Measurements from ENCODE around the gene NEMF.

Gene NEMF

GRCh38 chr14:49867831-49868719 lies 15.5 kb upstream of the NEMF start (continued):
- TF ChIP-seq, protein P1, sequence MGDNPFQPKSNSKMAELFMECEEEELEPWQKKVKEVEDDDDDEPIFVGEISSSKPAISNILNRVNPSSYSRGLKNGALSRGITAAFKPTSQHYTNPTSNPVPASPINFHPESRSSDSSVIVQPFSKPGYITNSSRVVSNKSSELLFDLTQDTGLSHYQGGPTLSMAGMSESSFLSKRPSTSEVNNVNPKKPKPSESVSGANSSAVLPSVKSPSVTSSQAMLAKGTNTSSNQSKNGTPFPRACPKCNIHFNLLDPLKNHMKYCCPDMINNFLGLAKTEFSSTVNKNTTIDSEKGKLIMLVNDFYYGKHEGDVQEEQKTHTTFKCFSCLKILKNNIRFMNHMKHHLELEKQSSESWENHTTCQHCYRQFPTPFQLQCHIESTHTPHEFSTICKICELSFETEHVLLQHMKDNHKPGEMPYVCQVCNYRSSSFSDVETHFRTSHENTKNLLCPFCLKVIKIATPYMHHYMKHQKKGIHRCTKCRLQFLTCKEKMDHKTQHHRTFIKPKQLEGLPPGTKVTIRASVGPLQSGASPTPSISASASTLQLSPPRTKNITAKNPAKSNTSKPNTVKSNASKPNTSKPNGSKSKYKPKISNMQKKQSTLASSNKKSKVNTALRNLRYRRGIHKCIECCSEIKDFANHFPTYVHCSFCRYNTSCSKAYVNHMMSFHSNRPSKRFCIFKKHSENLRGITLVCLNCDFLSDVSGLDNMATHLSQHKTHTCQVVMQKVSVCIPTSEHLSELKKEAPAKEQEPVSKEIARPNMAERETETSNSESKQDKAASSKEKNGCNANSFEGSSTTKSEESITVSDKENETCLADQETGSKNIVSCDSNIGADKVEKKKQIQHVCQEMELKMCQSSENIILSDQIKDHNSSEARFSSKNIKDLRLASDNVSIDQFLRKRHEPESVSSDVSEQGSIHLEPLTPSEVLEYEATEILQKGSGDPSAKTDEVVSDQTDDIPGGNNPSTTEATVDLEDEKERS (tag by site-specific recombination; IDR thresholded peaks at IDR 0.05) = no peak
- TF ChIP-seq IKZF3 (tag by site-specific recombination; IDR thresholded peaks at IDR 0.05) = no peak
- no peak for TF ChIP-seq ZNF114 (tag by site-specific recombination; IDR thresholded peaks at IDR 0.05)
- TF ChIP-seq, protein P2, sequence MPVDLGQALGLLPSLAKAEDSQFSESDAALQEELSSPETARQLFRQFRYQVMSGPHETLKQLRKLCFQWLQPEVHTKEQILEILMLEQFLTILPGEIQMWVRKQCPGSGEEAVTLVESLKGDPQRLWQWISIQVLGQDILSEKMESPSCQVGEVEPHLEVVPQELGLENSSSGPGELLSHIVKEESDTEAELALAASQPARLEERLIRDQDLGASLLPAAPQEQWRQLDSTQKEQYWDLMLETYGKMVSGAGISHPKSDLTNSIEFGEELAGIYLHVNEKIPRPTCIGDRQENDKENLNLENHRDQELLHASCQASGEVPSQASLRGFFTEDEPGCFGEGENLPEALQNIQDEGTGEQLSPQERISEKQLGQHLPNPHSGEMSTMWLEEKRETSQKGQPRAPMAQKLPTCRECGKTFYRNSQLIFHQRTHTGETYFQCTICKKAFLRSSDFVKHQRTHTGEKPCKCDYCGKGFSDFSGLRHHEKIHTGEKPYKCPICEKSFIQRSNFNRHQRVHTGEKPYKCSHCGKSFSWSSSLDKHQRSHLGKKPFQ (tag by site-specific recombination; IDR thresholded peaks at IDR 0.05) = no peak
- TF ChIP-seq ZNF791 (tag by site-specific recombination; IDR thresholded peaks at IDR 0.05) = no peak
- TF ChIP-seq ZNF184 (tag by site-specific recombination; IDR thresholded peaks at IDR 0.05) = no peak
- TF ChIP-seq ZNF148 (tag by site-specific recombination; IDR thresholded peaks at IDR 0.05; ENCODE audit: borderline replicate concordance) = no peak
- TF ChIP-seq ZNF785 (tag by site-specific recombination; IDR thresholded peaks at IDR 0.05) = no peak
- TF ChIP-seq ZNF214 (tag by site-specific recombination; IDR thresholded peaks at IDR 0.05; ENCODE audit: borderline replicate concordance) = no peak

DNA sequence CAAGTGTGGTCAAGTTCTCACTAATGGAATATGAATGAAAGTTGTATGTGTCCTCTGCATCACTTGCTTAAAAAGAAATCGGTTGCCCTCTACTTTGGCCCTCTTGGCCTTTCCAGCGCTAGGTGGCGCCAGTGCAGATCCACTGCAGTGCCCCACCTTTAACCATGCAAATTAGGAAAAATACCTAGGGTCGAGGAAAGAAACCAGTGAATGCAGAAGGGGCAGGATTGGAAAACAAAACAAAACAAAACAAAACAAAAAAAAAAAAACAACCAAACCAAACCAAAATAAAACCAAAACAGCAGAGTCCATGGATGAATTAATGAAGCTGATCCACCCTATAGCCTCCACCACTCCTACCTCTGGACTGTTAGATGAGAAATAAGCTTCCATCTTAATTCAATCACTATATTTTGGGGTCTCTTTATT lies 12.9 kb upstream of the NEMF start:
- POLR2A ChIA-PET = interaction anchor here (0.7 to 1.1 kb wide), 2 partner anchors 12 to 27 kb away, joined by 3 to 5 read pairs; partner anchors contain the start of gene NEMF
- Histone ChIP-seq H3K36me3 (ENCODE audit: control insufficient read depth in 2 of 2, insufficient read depth in 1 of 2, low read length in 2 of 2) (no peaks in the 10 kb centered on the region), H3K4me1 (ENCODE audit: control insufficient read depth, insufficient read depth, low read length) (peaks cover 9% of the 10 kb centered on the region; the same call in 1 of the 2 replicates)

More for the DNA sequence above, 12.9 kb upstream of the NEMF start:
- H3K4me3 ChIP-seq (ENCODE audit: low read depth, low read length) = no peak overlapping the region
- CTCF ChIA-PET = interaction anchor here (0.6 to 6.1 kb wide), 30 partner anchors 11 to 995 kb away, joined by 3 to 91 read pairs (median 4); partner anchors contain the start of gene NEMF
- H3K27ac ChIP-seq (ENCODE audit: extremely low read depth, low read depth, low read length) = no peak overlapping the region
- TF ChIP-seq ZBTB17 (tag by site-specific recombination; IDR thresholded peaks at IDR 0.05) (peak; percentile 19; the same call in 1 of the 2 replicates), ZNF2 (tag by site-specific recombination; IDR thresholded peaks at IDR 0.05) (0 out of 2 replicates have a peak, but pooled peaks have one; percentile 26), ZNF776 (tag by site-specific recombination; IDR thresholded peaks at IDR 0.05; ENCODE audit: borderline replicate concordance) (no peak), ZNF433 (tag by site-specific recombination; IDR thresholded peaks at IDR 0.05; ENCODE audit: low read depth) (no peak), SCRT1 (tag by site-specific recombination; IDR thresholded peaks at IDR 0.05; ENCODE audit: borderline replicate concordance) (no peak), ZNF350 (tag by site-specific recombination; IDR thresholded peaks at IDR 0.05) (no peak), PRDM1 (tag by site-specific recombination; IDR thresholded peaks at IDR 0.05) (peak; percentile 82), KLF8 (tag by site-specific recombination; IDR thresholded peaks at IDR 0.05) (0 out of 2 replicates have a peak, but pooled peaks have one; percentile 17), ZNF654 (tag by site-specific recombination; IDR thresholded peaks at IDR 0.05; ENCODE audit: low read depth) (peak; percentile 50)
- TF ChIP-seq, protein P3, sequence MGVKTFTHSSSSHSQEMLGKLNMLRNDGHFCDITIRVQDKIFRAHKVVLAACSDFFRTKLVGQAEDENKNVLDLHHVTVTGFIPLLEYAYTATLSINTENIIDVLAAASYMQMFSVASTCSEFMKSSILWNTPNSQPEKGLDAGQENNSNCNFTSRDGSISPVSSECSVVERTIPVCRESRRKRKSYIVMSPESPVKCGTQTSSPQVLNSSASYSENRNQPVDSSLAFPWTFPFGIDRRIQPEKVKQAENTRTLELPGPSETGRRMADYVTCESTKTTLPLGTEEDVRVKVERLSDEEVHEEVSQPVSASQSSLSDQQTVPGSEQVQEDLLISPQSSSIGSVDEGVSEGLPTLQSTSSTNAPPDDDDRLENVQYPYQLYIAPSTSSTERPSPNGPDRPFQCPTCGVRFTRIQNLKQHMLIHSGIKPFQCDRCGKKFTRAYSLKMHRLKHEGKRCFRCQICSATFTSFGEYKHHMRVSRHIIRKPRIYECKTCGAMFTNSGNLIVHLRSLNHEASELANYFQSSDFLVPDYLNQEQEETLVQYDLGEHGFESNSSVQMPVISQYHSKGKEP (tag by site-specific recombination; IDR thresholded peaks at IDR 0.05) = no peak
- TF ChIP-seq, protein P4, sequence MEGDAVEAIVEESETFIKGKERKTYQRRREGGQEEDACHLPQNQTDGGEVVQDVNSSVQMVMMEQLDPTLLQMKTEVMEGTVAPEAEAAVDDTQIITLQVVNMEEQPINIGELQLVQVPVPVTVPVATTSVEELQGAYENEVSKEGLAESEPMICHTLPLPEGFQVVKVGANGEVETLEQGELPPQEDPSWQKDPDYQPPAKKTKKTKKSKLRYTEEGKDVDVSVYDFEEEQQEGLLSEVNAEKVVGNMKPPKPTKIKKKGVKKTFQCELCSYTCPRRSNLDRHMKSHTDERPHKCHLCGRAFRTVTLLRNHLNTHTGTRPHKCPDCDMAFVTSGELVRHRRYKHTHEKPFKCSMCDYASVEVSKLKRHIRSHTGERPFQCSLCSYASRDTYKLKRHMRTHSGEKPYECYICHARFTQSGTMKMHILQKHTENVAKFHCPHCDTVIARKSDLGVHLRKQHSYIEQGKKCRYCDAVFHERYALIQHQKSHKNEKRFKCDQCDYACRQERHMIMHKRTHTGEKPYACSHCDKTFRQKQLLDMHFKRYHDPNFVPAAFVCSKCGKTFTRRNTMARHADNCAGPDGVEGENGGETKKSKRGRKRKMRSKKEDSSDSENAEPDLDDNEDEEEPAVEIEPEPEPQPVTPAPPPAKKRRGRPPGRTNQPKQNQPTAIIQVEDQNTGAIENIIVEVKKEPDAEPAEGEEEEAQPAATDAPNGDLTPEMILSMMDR (tag by site-specific recombination; IDR thresholded peaks at IDR 0.05) = peak; percentile 59
- TF ChIP-seq, protein P5, sequence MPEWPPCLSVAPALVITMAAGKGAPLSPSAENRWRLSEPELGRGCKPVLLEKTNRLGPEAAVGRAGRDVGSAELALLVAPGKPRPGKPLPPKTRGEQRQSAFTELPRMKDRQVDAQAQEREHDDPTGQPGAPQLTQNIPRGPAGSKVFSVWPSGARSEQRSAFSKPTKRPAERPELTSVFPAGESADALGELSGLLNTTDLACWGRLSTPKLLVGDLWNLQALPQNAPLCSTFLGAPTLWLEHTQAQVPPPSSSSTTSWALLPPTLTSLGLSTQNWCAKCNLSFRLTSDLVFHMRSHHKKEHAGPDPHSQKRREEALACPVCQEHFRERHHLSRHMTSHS (tag by site-specific recombination; IDR thresholded peaks at IDR 0.05) = no peak
- H3K9me3 ChIP-seq (ENCODE audit: control insufficient read depth, insufficient read depth, low read depth, low read length) = no peaks in the 10 kb centered on the region

All from HEK293 (cell line).